K562 (cell line): Measurements from ENCODE around the gene ABCB6. TPM values are rescaled to one million over a fixed set of nuclear protein-coding genes. Genes with fewer than 3 reads are reported as not detected.

Experiments
- ATAC-seq: fragments of 200-7000 bp; cut with Tn5 transposase; 3 replicates; pipeline ENCODE4 v1.9.1; 2020; ENCODE audit warnings: moderate library complexity
- BruUV-seq: library from RNA; stranded (reverse); fragments of 400-500 nt; replicated peaks from 2 replicates; lab custom pipeline; 2021; lab: Mats Ljungman, UMichigan
- CTCF ChIA-PET: fragments of 300-600 bp; formaldehyde crosslinking; extraction: SDS; loops from one replicate; lab custom pipeline; 2021; ENCODE audit warnings: low intra/inter-chr PET ratio; lab: Yijun Ruan, JAX
- POLR2A ChIA-PET: fragments of 300-600, 350-650 bp; sonication (Branson Sonifier 250); formaldehyde crosslinking; extraction: SDS; loops from one replicate; lab custom pipeline; 2021; ENCODE audit warnings: antibody characterized with exemption, inconsistent platforms; lab: Yijun Ruan, JAX
- DNase-seq, 4 experiments: peaks; one replicate each; pipeline versions ENCODE4 v3.0.0 to v3.0.0-alpha.2; 2011 to 2018; ENCODE audit warnings: low spot score in 3 of 4, mixed read lengths in 3 of 4; ENCODE audit errors: extremely low read depth in 1 of 4
- FAIRE-seq: peaks from 2 replicates; lab custom pipeline; 2011; peaks lifted over from hg19 to GRCh38; lab: Jason Lieb, UNC
- H2AFZ ChIP-seq: 2 replicates; pipeline ENCODE4 v1.6.0; 2011; ENCODE audit warnings: low read depth, low read length, control low read depth, inconsistent platforms
- H3K27ac ChIP-seq: fragments of 200-600 bp; 3 replicates; pipeline ENCODE4 v1.8.0; 2011; ENCODE audit warnings: low read depth, mild to moderate bottlenecking, control low read depth, inconsistent platforms, low read length, moderate library complexity, mixed read lengths; ENCODE audit errors: extremely low read depth
- H3K27me3 ChIP-seq, 2 experiments: fragments of 300-600 bp in 1 of 2; 2 replicates in 1 of 2; 3 replicates in 1 of 2; pipeline versions ENCODE4 v1.6.0 to v1.8.0; 2011; ENCODE audit warnings: inconsistent platforms in 2 of 2, low read length in 2 of 2, mild to moderate bottlenecking in 1 of 2, mixed read lengths in 1 of 2, moderate library complexity in 1 of 2; ENCODE audit not compliant: control insufficient read depth in 2 of 2, insufficient read depth in 2 of 2
- H3K36me3 ChIP-seq: fragments of 300-600 bp; 3 replicates; pipeline ENCODE4 v1.8.0; 2011; ENCODE audit warnings: mild to moderate bottlenecking, low read length, inconsistent platforms; ENCODE audit not compliant: control insufficient read depth, insufficient read depth
- H3K4me1 ChIP-seq, 2 experiments: fragments of 200-600 bp in 1 of 2; replicated peaks in 1 of 2; 2 replicates in 1 of 2; 3 replicates in 1 of 2; pipeline versions ENCODE4 v1.5.1 to v1.8.0; 2011; ENCODE audit warnings: inconsistent platforms in 2 of 2, low read length in 2 of 2, mild to moderate bottlenecking in 1 of 2, mixed read lengths in 1 of 2, moderate library complexity in 1 of 2; ENCODE audit not compliant: control insufficient read depth in 2 of 2, insufficient read depth in 2 of 2
- H3K4me2 ChIP-seq: 2 replicates; pipeline ENCODE4 v1.6.1; 2011; ENCODE audit warnings: low read length, control low read depth, inconsistent platforms, mixed read lengths; ENCODE audit not compliant: insufficient read depth
- H3K4me3 ChIP-seq: fragments of 200-600 bp; sonication (generic), shearing (Covaris generic); 2 replicates; pipeline ENCODE4 v1.5.1; 2016; ENCODE audit warnings: control low read depth, inconsistent platforms
- H3K79me2 ChIP-seq: fragments of 200-600 bp; 3 replicates; pipeline ENCODE4 v1.8.0; 2011; ENCODE audit warnings: low read length, inconsistent platforms; ENCODE audit not compliant: control insufficient read depth, insufficient read depth
- H3K9ac ChIP-seq, 2 experiments: 2 replicates each; pipeline versions ENCODE4 v1.6.0 to v1.6.1; 2011; ENCODE audit warnings: low read depth in 2 of 2, low read length in 2 of 2, control low read depth in 1 of 2, inconsistent platforms in 1 of 2, mild to moderate bottlenecking in 1 of 2, mixed read lengths in 1 of 2; ENCODE audit not compliant: insufficient read depth in 1 of 2
- H3K9me1 ChIP-seq: one replicate; pipeline ENCODE4 v1.6.0; 2011; ENCODE audit warnings: inconsistent platforms, mild to moderate bottlenecking, low read length, moderate library complexity; ENCODE audit not compliant: control insufficient read depth, insufficient read depth
- H3K9me3 ChIP-seq: replicated peaks from 2 replicates; pipeline ENCODE4 v1.5.1; 2011; ENCODE audit warnings: low read depth, low read length, inconsistent platforms; ENCODE audit not compliant: control insufficient read depth, insufficient read depth
- H4K20me1 ChIP-seq: replicated peaks from 2 replicates; pipeline ENCODE4 v1.6.1; 2011; ENCODE audit warnings: low read length, inconsistent platforms, mixed read lengths; ENCODE audit not compliant: control insufficient read depth, insufficient read depth
- AFF1 ChIP-seq, 2 experiments: fragments of 450-650 bp; IDR thresholded peaks; 2 replicates each; pipeline ENCODE4 v1.6.1; 2018; ENCODE audit warnings: mild to moderate bottlenecking in 2 of 2, low read depth in 1 of 2; ENCODE audit not compliant: partially characterized antibody in 2 of 2
- EP400 ChIP-seq: fragments of 450-650 bp; IDR thresholded peaks from 2 replicates; pipeline ENCODE4 v1.6.1; 2017; ENCODE audit warnings: antibody characterized with exemption, mild to moderate bottlenecking, moderate library complexity
- FOXO4 ChIP-seq: fragments of 450-650 bp; formaldehyde crosslinking; IDR thresholded peaks from 2 replicates; pipeline ENCODE4 v1.4.0; 2020; ENCODE audit warnings: mild to moderate bottlenecking, moderate library complexity
- MTA1 ChIP-seq: fragments of 450-650 bp; IDR thresholded peaks from 2 replicates; pipeline ENCODE4 v1.6.1; 2017; ENCODE audit warnings: borderline replicate concordance
- PHF8 ChIP-seq: fragments of 200-600 bp; sonication (generic); IDR thresholded peaks from 2 replicates; pipeline ENCODE4 v1.6.1; 2012; ENCODE audit warnings: mixed run types, mild to moderate bottlenecking, inconsistent platforms, low read length, moderate library complexity, borderline replicate concordance
- POLR2G ChIP-seq: fragments of 200-400 bp; formaldehyde crosslinking; IDR thresholded peaks from 2 replicates; pipeline ENCODE4 v1.6.1; 2017; ENCODE audit warnings: low read depth, mild to moderate bottlenecking, antibody characterized with exemption, low read length, moderate library complexity
- RBBP5 ChIP-seq: fragments of 200-600 bp; sonication (generic); IDR thresholded peaks from 2 replicates; pipeline ENCODE4 v1.6.1; 2012; ENCODE audit warnings: borderline replicate concordance, mild to moderate bottlenecking, low read length, control low read depth, inconsistent platforms; ENCODE audit not compliant: insufficient read depth, poor library complexity, severe bottlenecking
- VEZF1 ChIP-seq: fragments of 200-800 bp; sonication (Bioruptor generic); IDR thresholded peaks from 2 replicates; pipeline ENCODE4 v1.6.1; 2017; ENCODE audit warnings: missing genetic modification characterization, missing compliant biosample characterization
- WGBS: fragments of 100-300 bp; shearing (Covaris generic); methylation state at CpG from one replicate; pipeline ENCODE4 v1.1.6; 2016; ENCODE audit warnings: low coverage, mixed read lengths; ENCODE audit not compliant: insufficient coverage; ENCODE audit errors: missing lambda C conversion rate; 5-methylcytosine and 5-hydroxymethylcytosine counted together
- in situ Hi-C: fragments of 300-500 bp; cut with MboI; formaldehyde crosslinking; loops from 4 replicates; pipeline ENCODE4 v1.15.0; 2018; ENCODE audit warnings: inconsistent platforms, mixed read lengths
- intact Hi-C: fragments of 100-400 bp; cut with micrococcal nuclease; formaldehyde crosslinking; loops from 2 replicates; pipeline ENCODE4 v1.14.2; 2022
- polyA plus RNA-seq, 8 experiments: library from polyadenylated mRNA; depleted of rRNA in 4 of 8; stranded (reverse) in 5 of 8; unstranded in 3 of 8; fragments of >200 nt; fragmentation: Nextera tagmentation in 2 of 8; fragmentation: Illumina TruSeq in 1 of 8; extraction: Ambion mirVana in 2 of 8; extraction: Trizol in 1 of 8; gene quantifications; 2 replicates each; pipeline versions ENCODE4 v1.2.1 to v1.2.3, GENCODE V29; 2011 to 2014; ENCODE audit warnings: inconsistent platforms in 1 of 8, missing spikeins in 1 of 8
- total RNA-seq, 7 experiments: library from RNA; depleted of rRNA in 6 of 7; stranded (reverse); fragments of >200 nt in 6 of 7; fragmentation: Illumina TruSeq in 2 of 7; extraction: Trizol in 2 of 7; gene quantifications; 2 replicates each; pipeline versions ENCODE4 v1.2.1 to v1.2.3, GENCODE V29; 2011 to 2021; ENCODE audit warnings: low replicate concordance in 1 of 7

ABCB6 gene
- total and polyA plus RNA-seq, 9 of the 15 experiments (the other 6 are each of a cell fraction or from before 2014, with no cell fraction given), result 3.7 to 29.8 (median 16.8) TPM

GRCh38 chr2:219179601-219180465 lies 38.9 kb downstream of the ABCB6 start (continued):
- no peak for TF ChIP-seq EP400
- no peak for TF ChIP-seq FOXO4 (CRISPR knock-in tag)
- TF ChIP-seq, all 486 proteins: peak for 0

GRCh38 chr2:219178377-219179175 lies 40.2 kb downstream of the ABCB6 start:
- Histone ChIP-seq H3K9ac (peak overlapping the region; percentile 71 to 91), H3K27me3 (no peaks in the 10 kb centered on the region), H2AFZ (peak overlapping the region; percentile 32; the same call in 1 of the 2 replicates), H4K20me1 (no peaks in the 10 kb centered on the region), H3K4me2 (peak overlapping the region; percentile 100), H3K4me3 (peak overlapping the region; percentile 80), H3K4me1 (peaks cover 9 to 22% of the 10 kb centered on the region in 2 experiments; a peak in 4 of 5 replicates), H3K9me1 (no peaks in the 10 kb centered on the region), H3K36me3 (peaks cover 60% of the 10 kb centered on the region; the same call in 2 of the 3 replicates), H3K9me3 (no peaks in the 10 kb centered on the region), H3K27ac (peak overlapping the region; percentile 97; the same call in 2 of the 3 replicates), H3K79me2 (peaks cover 42% of the 10 kb centered on the region)
- 1% methylated on average over 21 of the region's 45 CpGs for WGBS
- in situ Hi-C loops, result no loop called here
- no TSS peak for BruUV-seq
- CTCF ChIA-PET, result interaction anchor here (0.8 kb wide), 1 partner anchor 33 kb away, joined by 4 read pairs; no protein-coding TSS in a partner anchor
- peak; percentile 35 for ATAC-seq
- DNase-seq, result peak; percentile 58 to 66 (median 62)
- no peak for FAIRE-seq
- intact Hi-C loops, result no loop called here
- POLR2A ChIA-PET, result no interaction called here
- TF ChIP-seq RBBP5 (peak; percentile 25), VEZF1 (CRISPR knock-in tag) (peak; percentile 83), POLR2G (peak; percentile 75), MTA1 (no peak), PHF8 (peak; percentile 57; the same call in 1 of the 2 replicates), AFF1 (IDR thresholded peaks at IDR 0.05; ENCODE audit: low read depth in 1 of 2, partially characterized antibody in 2 of 2) (no peak)
